Type B pancreatic cell (in vitro differentiated cells): ENCODE measurements around the gene SRXN1. TPM values are rescaled to one million over a fixed set of nuclear protein-coding genes. Genes with fewer than 3 reads are reported as not detected.

Source experiments
- DNase-seq: peaks from one replicate; pipeline ENCODE4 v3.0.0; 2021; ENCODE audit warnings: mixed read lengths; ENCODE audit not compliant: unreplicated experiment; ENCODE audit errors: extremely low spot score
- H3K27ac Mint-ChIP-seq: 2 replicates; pipeline ENCODE4 v1.8.0; 2021; ENCODE audit warnings: mild to moderate bottlenecking, mixed read lengths
- H3K27me3 Mint-ChIP-seq: 2 replicates; pipeline ENCODE4 v1.8.0; 2021; ENCODE audit warnings: mixed read lengths
- H3K36me3 Mint-ChIP-seq: 2 replicates; pipeline ENCODE4 v1.8.0; 2021; ENCODE audit warnings: mixed read lengths
- H3K4me1 Mint-ChIP-seq: one replicate; pipeline ENCODE4 v1.8.0; 2021; ENCODE audit warnings: mixed read lengths; ENCODE audit not compliant: unreplicated experiment
- H3K4me3 Mint-ChIP-seq: 2 replicates; pipeline ENCODE4 v1.8.0; 2021; ENCODE audit warnings: mild to moderate bottlenecking, mixed read lengths
- H3K9me3 Mint-ChIP-seq: 2 replicates; pipeline ENCODE4 v1.8.0; 2021; ENCODE audit warnings: mixed read lengths
- total RNA-seq: library from RNA; stranded (reverse); gene quantifications from 2 replicates; pipeline ENCODE4 v1.2.1, GENCODE V29; 2021; ENCODE audit warnings: low replicate concordance
- TF ChIP-seq, protein P1 (sequence below): fragments of 200-600 bp; sonication (generic); conservative IDR thresholded peaks from 2 replicates; pipeline ENCODE4 v1.5.0; 2021; ENCODE audit warnings: antibody characterized with exemption, mild to moderate bottlenecking

SRXN1 gene
- total RNA-seq, 1 donor from 2014 or later: 16.3 TPM

DNA sequence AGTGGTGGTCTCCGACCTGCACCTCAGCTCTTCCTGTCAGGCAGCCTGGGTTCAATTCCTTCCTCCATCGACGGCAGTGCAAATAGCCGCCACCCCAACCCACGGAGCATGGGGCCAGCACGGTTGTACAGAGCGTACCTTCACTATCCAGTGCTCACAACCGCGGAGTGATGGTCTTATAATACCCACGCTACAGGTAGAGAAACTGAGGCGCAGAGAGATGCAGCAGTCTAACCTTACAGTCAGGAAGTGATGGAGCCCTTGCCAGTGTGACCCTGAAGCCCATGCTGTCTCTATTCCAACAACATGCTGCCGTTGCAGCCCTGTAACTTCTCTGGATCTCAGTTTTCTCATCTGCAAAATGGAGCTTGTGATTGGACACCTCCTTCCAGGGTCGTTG, 11.6 kb upstream of the SRXN1 start:
- TF ChIP-seq, protein P1, sequence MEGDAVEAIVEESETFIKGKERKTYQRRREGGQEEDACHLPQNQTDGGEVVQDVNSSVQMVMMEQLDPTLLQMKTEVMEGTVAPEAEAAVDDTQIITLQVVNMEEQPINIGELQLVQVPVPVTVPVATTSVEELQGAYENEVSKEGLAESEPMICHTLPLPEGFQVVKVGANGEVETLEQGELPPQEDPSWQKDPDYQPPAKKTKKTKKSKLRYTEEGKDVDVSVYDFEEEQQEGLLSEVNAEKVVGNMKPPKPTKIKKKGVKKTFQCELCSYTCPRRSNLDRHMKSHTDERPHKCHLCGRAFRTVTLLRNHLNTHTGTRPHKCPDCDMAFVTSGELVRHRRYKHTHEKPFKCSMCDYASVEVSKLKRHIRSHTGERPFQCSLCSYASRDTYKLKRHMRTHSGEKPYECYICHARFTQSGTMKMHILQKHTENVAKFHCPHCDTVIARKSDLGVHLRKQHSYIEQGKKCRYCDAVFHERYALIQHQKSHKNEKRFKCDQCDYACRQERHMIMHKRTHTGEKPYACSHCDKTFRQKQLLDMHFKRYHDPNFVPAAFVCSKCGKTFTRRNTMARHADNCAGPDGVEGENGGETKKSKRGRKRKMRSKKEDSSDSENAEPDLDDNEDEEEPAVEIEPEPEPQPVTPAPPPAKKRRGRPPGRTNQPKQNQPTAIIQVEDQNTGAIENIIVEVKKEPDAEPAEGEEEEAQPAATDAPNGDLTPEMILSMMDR: no peak
- Mint-ChIP-seq H3K27me3 (peaks cover 43% of the 10 kb centered on the region), H3K36me3 (no peaks in the 10 kb centered on the region), H3K27ac (no peak overlapping the region), H3K4me1 (peaks cover 12% of the 10 kb centered on the region), H3K9me3 (no peaks in the 10 kb centered on the region), H3K4me3 (no peak overlapping the region)
- no peak for DNase-seq

DNA sequence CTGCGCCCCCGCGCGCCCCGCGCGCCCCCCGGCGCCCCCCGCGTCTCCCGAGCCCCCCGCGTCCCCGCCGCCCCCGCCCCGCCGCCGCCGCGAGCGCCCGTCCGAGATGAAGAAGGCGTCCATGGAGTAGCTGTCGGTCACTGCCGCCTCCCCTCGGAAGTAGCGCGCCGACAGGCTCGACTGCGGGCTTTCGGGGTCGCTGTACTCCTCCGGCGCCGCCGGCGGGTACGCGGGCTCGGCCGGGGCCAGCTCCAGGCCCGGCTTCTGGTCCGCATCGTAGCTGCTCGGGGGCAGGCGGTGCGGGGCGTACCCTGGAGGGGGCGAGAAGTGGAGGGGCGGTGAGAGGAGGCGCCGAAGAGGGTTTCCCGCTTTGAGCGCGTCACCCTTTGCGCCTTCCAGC, 11.2 kb upstream of the SRXN1 start:
- peaks cover 12% of the 10 kb centered on the region for H3K4me1 Mint-ChIP-seq
- no peaks in the 10 kb centered on the region for H3K9me3 Mint-ChIP-seq
- DNase-seq: no peak
- H3K36me3 Mint-ChIP-seq: no peaks in the 10 kb centered on the region
- no peak overlapping the region for H3K4me3 Mint-ChIP-seq
- TF ChIP-seq, protein P1: no peak
- no peak overlapping the region for H3K27ac Mint-ChIP-seq
- H3K27me3 Mint-ChIP-seq: peaks cover 47% of the 10 kb centered on the region

GRCh38 chr20:663315-664090, 10.5 kb upstream of the SRXN1 start:
- DNase-seq: no peak
- no peak overlapping the region for H3K27ac Mint-ChIP-seq
- no peaks in the 10 kb centered on the region for H3K9me3 Mint-ChIP-seq
- H3K36me3 Mint-ChIP-seq: no peaks in the 10 kb centered on the region
- peaks cover 54% of the 10 kb centered on the region for H3K27me3 Mint-ChIP-seq
- no peak overlapping the region for H3K4me3 Mint-ChIP-seq
- H3K4me1 Mint-ChIP-seq: peaks cover 16% of the 10 kb centered on the region
- TF ChIP-seq, protein P1: no peak

- H3K9me3 Mint-ChIP-seq: no peaks in the 10 kb centered on the region
- no peak overlapping the region for H3K4me3 Mint-ChIP-seq
- H3K27ac Mint-ChIP-seq: no peak overlapping the region
- no peaks in the 10 kb centered on the region for H3K36me3 Mint-ChIP-seq
- H3K4me1 Mint-ChIP-seq: peaks cover 17% of the 10 kb centered on the region
- DNase-seq: no peak
- peaks cover 56% of the 10 kb centered on the region for H3K27me3 Mint-ChIP-seq
- TF ChIP-seq, protein P1: no peak
These were observed 9.5 kb upstream of the SRXN1 start for GRCh38 chr20:662277-663192.

DNA sequence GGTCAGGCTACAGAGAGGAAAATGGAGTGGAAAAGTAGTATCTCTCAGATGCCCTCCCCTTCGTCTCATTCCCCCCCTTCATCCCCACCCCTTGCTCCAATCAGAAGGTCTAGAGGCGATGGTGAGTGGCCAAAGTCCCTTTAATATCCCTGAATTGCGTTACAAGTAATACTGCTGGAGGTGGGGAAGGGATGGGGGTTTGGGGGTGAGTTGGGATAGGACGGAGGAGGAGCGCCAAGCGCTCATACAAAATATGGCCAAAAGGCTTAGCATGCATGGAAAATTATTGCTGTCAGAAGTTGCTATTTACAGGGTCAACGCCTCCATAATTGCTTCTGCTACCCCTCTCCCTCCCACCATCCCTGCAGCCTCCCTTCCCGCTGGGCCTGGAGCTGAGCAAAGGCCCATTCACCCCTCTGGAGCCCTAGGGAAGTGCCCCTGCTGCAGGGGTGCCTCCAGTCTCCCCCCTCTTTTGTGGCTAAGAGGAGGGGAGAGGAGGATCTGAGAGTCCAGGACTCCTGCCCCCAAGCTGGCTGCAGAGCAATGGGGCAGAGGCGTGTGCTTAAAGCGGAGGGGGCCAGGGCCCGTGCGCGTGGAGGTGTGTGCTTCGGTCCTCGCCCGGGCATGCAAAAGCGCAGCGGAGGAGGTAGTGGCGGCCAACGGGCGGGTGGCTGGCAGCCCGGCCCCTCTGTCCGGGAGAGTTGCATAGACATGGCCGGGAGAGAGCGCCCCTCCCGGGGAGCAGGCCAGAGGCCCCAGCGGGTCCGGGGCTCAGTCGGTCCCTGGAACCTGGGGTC, 8.7 kb upstream of the SRXN1 start:
- peak overlapping the region; percentile 92 for H3K27ac Mint-ChIP-seq
- no peaks in the 10 kb centered on the region for H3K9me3 Mint-ChIP-seq
- H3K36me3 Mint-ChIP-seq: no peaks in the 10 kb centered on the region
- peaks cover 17% of the 10 kb centered on the region for H3K4me1 Mint-ChIP-seq
- peaks cover 57% of the 10 kb centered on the region for H3K27me3 Mint-ChIP-seq
- DNase-seq: no peak
- no peak overlapping the region for H3K4me3 Mint-ChIP-seq
- TF ChIP-seq, protein P1: no peak
